A673 (cell line): ENCODE results near the gene NAXE. TPM values are rescaled to one million over a fixed set of nuclear protein-coding genes. Genes with fewer than 3 reads are reported as not detected.
"Not testable (repeated sequence)": the region's sequence is repeated elsewhere in the genome, so short reads cannot be mapped to it uniquely, and the experiment has no call there.

ENCODE experiments used
- BruUV-seq: library from RNA; stranded (reverse); fragments of 400-500 nt; replicated peaks from 2 replicates; lab custom pipeline; 2021; lab: Mats Ljungman, UMichigan
- CTCF ChIA-PET: fragments of 300-600 bp; sonication (Branson Sonifier 250); formaldehyde crosslinking; loops from one replicate; lab custom pipeline; 2022; ENCODE audit warnings: antibody characterized with exemption; lab: Charles Lee
- POLR2A ChIA-PET: fragments of 300-600 bp; sonication (Branson Sonifier 250); formaldehyde crosslinking; loops from one replicate; lab custom pipeline; 2022; ENCODE audit warnings: antibody characterized with exemption; ENCODE audit not compliant: low non-redundant PET; lab: Charles Lee
- DNase-seq: peaks from one replicate; pipeline ENCODE4 v3.0.0-alpha.2; 2015; ENCODE audit warnings: low spot score
- H3K27ac ChIP-seq: fragments of 200-600 bp; sonication (generic); 2 replicates; pipeline ENCODE4 v1.5.1; 2016; ENCODE audit warnings: mixed run types, low read depth, mild to moderate bottlenecking, mixed read lengths, antibody characterized with exemption, low read length; ENCODE audit not compliant: poor library complexity, severe bottlenecking
- H3K27me3 ChIP-seq: fragments of 200-600 bp; sonication (generic); replicated peaks from 2 replicates; pipeline ENCODE4 v1.6.1; 2017; ENCODE audit warnings: mixed run types, low read depth, mild to moderate bottlenecking, mixed read lengths, antibody characterized with exemption, low read length; ENCODE audit not compliant: insufficient read depth, poor library complexity
- H3K36me3 ChIP-seq: fragments of 200-600 bp; sonication (generic); 2 replicates; pipeline ENCODE4 v1.6.1; 2016; ENCODE audit warnings: mixed run types, mild to moderate bottlenecking, mixed read lengths, antibody characterized with exemption, low read length; ENCODE audit not compliant: insufficient read depth, poor library complexity, severe bottlenecking
- H3K4me1 ChIP-seq: fragments of 200-600 bp; sonication (generic); 2 replicates; pipeline ENCODE4 v1.6.1; 2017; ENCODE audit warnings: mixed run types, mild to moderate bottlenecking, mixed read lengths, antibody characterized with exemption, low read length; ENCODE audit not compliant: insufficient read depth, poor library complexity, severe bottlenecking
- H3K4me3 ChIP-seq: fragments of 200-600 bp; sonication (generic); 2 replicates; pipeline ENCODE4 v1.5.1; 2016; ENCODE audit warnings: low read depth, mixed run types, mild to moderate bottlenecking, mixed read lengths, low read length; ENCODE audit not compliant: poor library complexity, severe bottlenecking
- H3K9me3 ChIP-seq: fragments of 200-600 bp; sonication (generic); 2 replicates; pipeline ENCODE4 v1.6.1; 2016; ENCODE audit warnings: mixed run types, low read depth, mild to moderate bottlenecking, mixed read lengths, antibody characterized with exemption, low read length; ENCODE audit not compliant: poor library complexity, severe bottlenecking
- EZH2 ChIP-seq: fragments of 200-600 bp; sonication (generic); IDR thresholded peaks from 2 replicates; pipeline ENCODE4 v1.6.1; 2017; ENCODE audit warnings: borderline replicate concordance, low read depth, mild to moderate bottlenecking, mixed read lengths, antibody characterized with exemption, low read length; ENCODE audit not compliant: poor library complexity, severe bottlenecking
- intact Hi-C: fragments of 100-400 bp; cut with micrococcal nuclease; formaldehyde crosslinking; loops from one replicate; pipeline ENCODE4 v1.10.0; 2022; ENCODE audit not compliant: unreplicated experiment
- total RNA-seq: library from RNA; stranded (reverse); gene quantifications from 2 replicates; pipeline ENCODE4 v1.2.3, GENCODE V29; 2021
- TF ChIP-seq, protein P1 (sequence below): fragments of 300-800, 200-600 bp; sonication (generic); conservative IDR thresholded peaks from 2 replicates; pipeline ENCODE4 v1.5.1; 2017; ENCODE audit warnings: low read depth, mild to moderate bottlenecking, antibody characterized with exemption, low read length, moderate library complexity, mixed read lengths

The NAXE gene
- total RNA-seq, 1 experiment from 2014 or later = 125 TPM

DNA sequence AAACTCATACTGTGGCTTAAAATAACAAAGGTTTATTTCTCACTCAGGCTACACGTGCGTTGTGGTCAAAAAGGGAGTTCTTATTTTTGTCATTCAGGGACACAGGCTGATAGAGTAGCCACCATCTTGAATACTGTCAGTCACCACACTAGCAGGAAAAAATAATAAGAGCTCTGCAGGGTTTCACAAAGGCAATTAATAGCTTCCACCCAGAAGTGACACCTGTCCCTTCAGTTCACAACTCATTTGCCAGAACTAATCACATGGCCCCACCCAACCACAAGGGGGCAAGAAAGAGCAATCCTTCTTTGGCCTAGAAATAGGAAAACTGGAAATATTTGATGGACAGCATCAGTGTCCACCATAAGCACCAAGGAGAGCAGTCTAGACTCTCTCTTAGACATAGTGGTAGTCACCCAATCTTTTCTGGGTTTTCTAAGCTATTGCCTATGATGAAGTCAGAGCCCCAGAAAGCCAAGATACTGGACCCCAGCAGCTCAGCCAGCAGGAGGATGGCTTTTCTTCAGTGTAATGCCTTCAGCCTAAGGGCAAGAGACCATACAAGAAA lies 35.8 kb downstream of the NAXE start:
- no peaks in the 10 kb centered on the region for H3K36me3 ChIP-seq
- intact Hi-C loops = loop anchor here (2.0 kb wide), 1 partner anchor 51 kb away; no protein-coding TSS in a partner anchor
- H3K4me1 ChIP-seq = peaks cover 16% of the 10 kb centered on the region
- ChIA-PET POLR2A (no interaction called here), CTCF (interaction anchor here (0.6 to 2.2 kb wide), 5 partner anchors 30 to 1500 kb away, joined by 3 to 14 read pairs (median 8); partner anchors contain the start of gene NAXE)
- no peaks in the 10 kb centered on the region for H3K9me3 ChIP-seq
- no TSS peak for BruUV-seq
- TF ChIP-seq, protein P1, sequence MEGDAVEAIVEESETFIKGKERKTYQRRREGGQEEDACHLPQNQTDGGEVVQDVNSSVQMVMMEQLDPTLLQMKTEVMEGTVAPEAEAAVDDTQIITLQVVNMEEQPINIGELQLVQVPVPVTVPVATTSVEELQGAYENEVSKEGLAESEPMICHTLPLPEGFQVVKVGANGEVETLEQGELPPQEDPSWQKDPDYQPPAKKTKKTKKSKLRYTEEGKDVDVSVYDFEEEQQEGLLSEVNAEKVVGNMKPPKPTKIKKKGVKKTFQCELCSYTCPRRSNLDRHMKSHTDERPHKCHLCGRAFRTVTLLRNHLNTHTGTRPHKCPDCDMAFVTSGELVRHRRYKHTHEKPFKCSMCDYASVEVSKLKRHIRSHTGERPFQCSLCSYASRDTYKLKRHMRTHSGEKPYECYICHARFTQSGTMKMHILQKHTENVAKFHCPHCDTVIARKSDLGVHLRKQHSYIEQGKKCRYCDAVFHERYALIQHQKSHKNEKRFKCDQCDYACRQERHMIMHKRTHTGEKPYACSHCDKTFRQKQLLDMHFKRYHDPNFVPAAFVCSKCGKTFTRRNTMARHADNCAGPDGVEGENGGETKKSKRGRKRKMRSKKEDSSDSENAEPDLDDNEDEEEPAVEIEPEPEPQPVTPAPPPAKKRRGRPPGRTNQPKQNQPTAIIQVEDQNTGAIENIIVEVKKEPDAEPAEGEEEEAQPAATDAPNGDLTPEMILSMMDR = peak; percentile 73
- no peak for TF ChIP-seq EZH2
- peak; percentile 56 for DNase-seq
- H3K27ac ChIP-seq = no peak overlapping the region
- H3K27me3 ChIP-seq = peaks cover 52% of the 10 kb centered on the region
- no peak overlapping the region for H3K4me3 ChIP-seq

GRCh38 chr1:156629823-156630449 lies 38.4 kb downstream of the NAXE start:
- ChIA-PET POLR2A (no interaction called here), CTCF (no interaction called here)
- Histone ChIP-seq H3K36me3 (no peaks in the 10 kb centered on the region), H3K27ac (no peak overlapping the region), H3K4me3 (no peak overlapping the region), H3K9me3 (no peaks in the 10 kb centered on the region), H3K27me3 (peaks cover 37% of the 10 kb centered on the region), H3K4me1 (peaks cover 10% of the 10 kb centered on the region)
- TF ChIP-seq EZH2 = no peak
- TF ChIP-seq, protein P1 = no peak
- DNase-seq = no peak
- no TSS peak for BruUV-seq
- intact Hi-C loops = no loop called here

DNA sequence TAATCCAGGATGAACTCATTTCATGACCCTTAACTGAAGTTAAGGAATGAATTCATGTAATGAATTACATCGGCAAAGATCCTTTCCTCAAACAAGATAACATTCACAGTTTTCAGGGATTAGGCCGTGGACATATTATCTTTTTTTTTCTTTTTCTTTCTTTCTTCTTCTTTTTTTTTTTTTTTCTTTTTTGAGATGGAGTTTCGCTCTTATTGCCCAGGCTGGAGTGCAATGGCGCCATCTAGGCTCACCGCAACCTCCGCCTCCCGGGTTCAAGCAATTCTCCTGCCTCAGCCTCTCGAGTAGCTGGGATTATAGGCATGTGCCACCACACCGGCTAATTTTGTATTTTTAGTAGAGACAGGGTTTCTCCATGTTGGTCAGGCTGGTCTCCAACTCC lies 39.6 kb downstream of the NAXE start:
- BruUV-seq, POLR2A ChIA-PET: not testable (repeated sequence)

More for the DNA sequence above, 39.6 kb downstream of the NAXE start:
- H3K4me3 ChIP-seq, H3K9me3 ChIP-seq, H3K27ac ChIP-seq, DNase-seq, H3K4me1 ChIP-seq, intact Hi-C loops, H3K36me3 ChIP-seq: not testable (repeated sequence)
- TF ChIP-seq, protein P1 = peak; percentile 31
- H3K27me3 ChIP-seq = peaks cover 33% of the 10 kb centered on the region
- CTCF ChIA-PET = interaction anchor here (0.7 kb wide), 1 partner anchor 28 kb away, joined by 5 read pairs; no protein-coding TSS in a partner anchor
